Measurements from ENCODE around the gene PPM1E. TPM values are rescaled to one million over a fixed set of nuclear protein-coding genes. Genes with fewer than 3 reads are reported as not detected.

The PPM1E gene
- total and polyA plus RNA-seq, 4 donors, result 0.08 to 1.3 (median 0.66) TPM

DNA sequence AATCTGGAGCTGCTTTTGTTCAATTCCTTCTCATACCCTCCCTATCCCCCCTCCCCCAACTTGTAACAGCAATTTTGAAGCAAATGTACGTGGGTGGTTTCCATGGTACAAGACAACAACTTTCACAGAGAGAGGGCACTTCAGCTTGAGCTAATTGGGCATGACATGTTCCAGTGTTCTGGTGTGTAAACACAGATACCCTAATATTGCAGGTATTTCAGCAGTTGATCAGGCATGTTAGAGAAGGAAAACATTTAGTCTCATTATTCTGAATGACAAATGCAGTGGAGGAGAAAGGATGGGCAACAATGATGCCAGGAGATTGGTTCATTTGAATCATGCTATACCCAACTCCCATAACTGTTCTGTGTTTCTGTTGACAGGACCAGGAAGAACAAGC, 213.5 kb downstream of the PPM1E start:
- TF ChIP-seq, protein P1, sequence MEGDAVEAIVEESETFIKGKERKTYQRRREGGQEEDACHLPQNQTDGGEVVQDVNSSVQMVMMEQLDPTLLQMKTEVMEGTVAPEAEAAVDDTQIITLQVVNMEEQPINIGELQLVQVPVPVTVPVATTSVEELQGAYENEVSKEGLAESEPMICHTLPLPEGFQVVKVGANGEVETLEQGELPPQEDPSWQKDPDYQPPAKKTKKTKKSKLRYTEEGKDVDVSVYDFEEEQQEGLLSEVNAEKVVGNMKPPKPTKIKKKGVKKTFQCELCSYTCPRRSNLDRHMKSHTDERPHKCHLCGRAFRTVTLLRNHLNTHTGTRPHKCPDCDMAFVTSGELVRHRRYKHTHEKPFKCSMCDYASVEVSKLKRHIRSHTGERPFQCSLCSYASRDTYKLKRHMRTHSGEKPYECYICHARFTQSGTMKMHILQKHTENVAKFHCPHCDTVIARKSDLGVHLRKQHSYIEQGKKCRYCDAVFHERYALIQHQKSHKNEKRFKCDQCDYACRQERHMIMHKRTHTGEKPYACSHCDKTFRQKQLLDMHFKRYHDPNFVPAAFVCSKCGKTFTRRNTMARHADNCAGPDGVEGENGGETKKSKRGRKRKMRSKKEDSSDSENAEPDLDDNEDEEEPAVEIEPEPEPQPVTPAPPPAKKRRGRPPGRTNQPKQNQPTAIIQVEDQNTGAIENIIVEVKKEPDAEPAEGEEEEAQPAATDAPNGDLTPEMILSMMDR (IDR thresholded peaks at IDR 0.05; ENCODE audit: control extremely low read depth, extremely low read depth), result no peak
- DNase-seq, result peak in 2 of 3 donors; percentile 5 to 16
- Histone ChIP-seq H3K9me3 (ENCODE audit: control insufficient read depth in 4 of 4, insufficient read depth in 3 of 4, low read length in 3 of 4) (no peaks in the 10 kb centered on the region), H3K27me3 (ENCODE audit: control insufficient read depth in 3 of 3, insufficient read depth in 3 of 3, low read length in 2 of 3) (no peaks in the 10 kb centered on the region), H3K36me3 (ENCODE audit: control insufficient read depth in 4 of 4, insufficient read depth in 4 of 4, low read length in 4 of 4) (no peaks in the 10 kb centered on the region), H3K9ac (ENCODE audit: insufficient read depth in 1 of 2, low read length in 2 of 2) (no peak overlapping the region), H3K4me1 (ENCODE audit: control insufficient read depth in 5 of 5, insufficient read depth in 5 of 5, low read length in 5 of 5) (no peaks in the 10 kb centered on the region), H3K4me3 (no peak overlapping the region), H3K27ac (ENCODE audit: low read depth in 1 of 2, low read length in 1 of 2) (no peak overlapping the region)
- WGBS, 2 donors, result 38 to 58% methylated on average over 1 of the region's 1 CpG
- no peak for ATAC-seq (ENCODE audit: insufficient read depth, low FRiP score)

DNA sequence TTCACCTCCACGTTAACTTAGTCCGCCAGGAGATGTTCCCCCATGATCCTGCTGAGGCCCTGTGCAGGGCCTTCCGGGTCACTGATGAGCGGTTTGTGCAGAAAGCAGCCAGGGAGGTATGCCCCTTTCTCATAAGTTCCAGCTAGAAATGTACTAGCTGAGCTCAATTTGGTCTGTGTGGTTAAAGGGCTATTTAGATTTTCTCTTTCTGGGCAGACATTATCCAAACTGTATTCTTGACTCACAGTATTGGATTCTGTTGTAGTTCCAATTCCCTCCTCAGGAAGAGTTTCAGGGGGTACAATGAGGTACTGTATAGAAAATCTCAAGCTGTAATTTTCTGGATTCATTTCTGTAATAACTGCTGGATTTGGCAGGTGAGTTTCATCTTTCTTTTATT, 214.0 kb downstream of the PPM1E start:
- DNase-seq (no peak), ATAC-seq (ENCODE audit: insufficient read depth, low FRiP score) (no peak)
- H3K4me1 ChIP-seq (ENCODE audit: control insufficient read depth in 5 of 5, insufficient read depth in 5 of 5, low read length in 5 of 5), result no peaks in the 10 kb centered on the region
- no peak overlapping the region for H3K9ac ChIP-seq (ENCODE audit: insufficient read depth in 1 of 2, low read length in 2 of 2)
- no peaks in the 10 kb centered on the region for H3K9me3 ChIP-seq (ENCODE audit: control insufficient read depth in 4 of 4, insufficient read depth in 3 of 4, low read length in 3 of 4)
- TF ChIP-seq, protein P1 (IDR thresholded peaks at IDR 0.05; ENCODE audit: control extremely low read depth, extremely low read depth), result no peak
- H3K27me3 ChIP-seq (ENCODE audit: control insufficient read depth in 3 of 3, insufficient read depth in 3 of 3, low read length in 2 of 3), result no peaks in the 10 kb centered on the region
- H3K27ac ChIP-seq (ENCODE audit: low read depth in 1 of 2, low read length in 1 of 2), result no peak overlapping the region
- no peaks in the 10 kb centered on the region for H3K36me3 ChIP-seq (ENCODE audit: control insufficient read depth in 4 of 4, insufficient read depth in 4 of 4, low read length in 4 of 4)
- no peak overlapping the region for H3K4me3 ChIP-seq
- 95 to 96% methylated on average over 4 of the region's 4 CpGs for WGBS, 2 donors

DNA sequence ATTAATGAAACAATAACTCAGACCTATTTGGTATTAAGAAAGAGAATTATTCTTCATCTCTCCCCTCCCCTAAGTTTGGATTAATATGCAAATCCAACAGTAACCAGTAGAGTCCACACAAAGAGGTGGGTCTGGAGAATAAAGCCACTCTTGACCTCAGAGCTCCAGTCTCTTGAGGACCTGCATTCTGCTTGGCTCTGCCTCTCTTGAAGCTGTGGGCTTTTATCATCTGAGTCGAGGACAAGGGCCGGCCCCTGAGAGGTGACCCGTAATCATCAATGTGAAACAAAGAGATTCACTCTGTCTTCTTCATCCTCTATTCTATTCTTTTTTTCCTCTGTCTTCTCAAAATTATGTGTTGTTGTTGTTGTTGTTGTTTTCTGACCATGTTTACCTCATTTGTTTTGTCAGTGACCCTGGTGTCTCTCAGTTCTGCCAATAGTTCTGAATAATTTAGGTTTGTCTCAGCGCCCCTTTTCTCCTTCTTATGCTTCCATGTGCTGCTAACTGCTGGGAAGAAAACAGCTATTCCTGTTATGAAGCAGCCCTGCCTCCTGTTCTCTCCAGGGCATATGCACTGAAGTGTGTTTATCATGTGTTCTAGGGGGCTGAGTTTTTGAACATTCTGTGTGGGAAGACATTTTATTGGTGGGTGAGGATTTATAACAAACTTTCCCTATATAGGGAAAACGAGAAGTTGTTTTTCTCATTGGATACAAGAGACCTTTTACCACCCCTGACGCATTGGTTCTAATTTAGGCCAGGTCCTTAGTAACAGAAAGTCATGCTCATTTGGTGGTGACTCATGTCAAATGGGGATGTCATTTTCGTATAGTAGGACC, 215.2 kb downstream of the PPM1E start:
- DNase-seq (no peak), ATAC-seq (ENCODE audit: insufficient read depth, low FRiP score) (no peak)
- Histone ChIP-seq H3K4me1 (ENCODE audit: control insufficient read depth in 5 of 5, insufficient read depth in 5 of 5, low read length in 5 of 5) (no peaks in the 10 kb centered on the region), H3K27ac (ENCODE audit: low read depth in 1 of 2, low read length in 1 of 2) (no peak overlapping the region), H3K27me3 (ENCODE audit: control insufficient read depth in 3 of 3, insufficient read depth in 3 of 3, low read length in 2 of 3) (no peaks in the 10 kb centered on the region), H3K4me3 (no peak overlapping the region), H3K9ac (ENCODE audit: insufficient read depth in 1 of 2, low read length in 2 of 2) (no peak overlapping the region), H3K36me3 (ENCODE audit: control insufficient read depth in 4 of 4, insufficient read depth in 4 of 4, low read length in 4 of 4) (no peaks in the 10 kb centered on the region), H3K9me3 (ENCODE audit: control insufficient read depth in 4 of 4, insufficient read depth in 3 of 4, low read length in 3 of 4) (no peaks in the 10 kb centered on the region)
- TF ChIP-seq, protein P1 (IDR thresholded peaks at IDR 0.05; ENCODE audit: control extremely low read depth, extremely low read depth), result no peak
- WGBS, 2 donors, result 71 to 81% methylated on average over 7 of the region's 7 CpGs

Data from lung (tissue), 12 donors.